Activated T-cell treated with anti-CD3 and anti-CD28 coated beads, Interleukin-2, amount 50 U/mL, for 48 hours (primary cell): ENCODE data around the gene PTMA.
"Not testable (repeated sequence)": the region's sequence is repeated elsewhere in the genome, so short reads cannot be mapped to it uniquely, and the experiment has no call there.

ENCODE experiments used
- DNase-seq, 2 experiments: peaks; one replicate each; pipeline ENCODE4 v3.0.0-alpha.2; 2020

The PTMA gene

GRCh38 chr2:231717281-231718171 lies 9.2 kb downstream of the PTMA start:
- peak in 1 of 2 experiments; percentile 60 for DNase-seq

- no peak for DNase-seq
Observed at GRCh38 chr2:231718799-231719198, 10.5 kb downstream of the PTMA start.

- no peak for DNase-seq
Observed at GRCh38 chr2:231720292-231720986, 12.1 kb downstream of the PTMA start.

GRCh38 chr2:231720987-231721966 lies 13.0 kb downstream of the PTMA start:
- peak in 1 of 2 experiments; percentile 21 for DNase-seq

- DNase-seq = no peak
Observed at GRCh38 chr2:231722721-231723307, 14.5 kb downstream of the PTMA start.

- no peak for DNase-seq
Observed at GRCh38 chr2:231725476-231725875, 17.2 kb downstream of the PTMA start.

GRCh38 chr2:231726276-231726675 lies 18.0 kb downstream of the PTMA start:
- DNase-seq = no peak

GRCh38 chr2:231727621-231728020 lies 19.3 kb downstream of the PTMA start:
- no peak for DNase-seq

GRCh38 chr2:231732604-231733003 lies 24.3 kb downstream of the PTMA start:
- DNase-seq = no peak

GRCh38 chr2:231737761-231738160 lies 29.4 kb downstream of the PTMA start:
- no peak for DNase-seq

- DNase-seq = no peak
Observed at GRCh38 chr2:231743376-231744116, 35.2 kb downstream of the PTMA start.

GRCh38 chr2:231745303-231746038 lies 37.1 kb downstream of the PTMA start:
- DNase-seq = no peak

GRCh38 chr2:231748153-231748896 lies 40.0 kb downstream of the PTMA start:
- not testable (repeated sequence) for DNase-seq

- DNase-seq = not testable (repeated sequence)
Observed at GRCh38 chr2:231749016-231749415, 40.7 kb downstream of the PTMA start.

GRCh38 chr2:231751042-231751815 lies 42.9 kb downstream of the PTMA start:
- no peak for DNase-seq

GRCh38 chr2:231752061-231752460 lies 43.7 kb downstream of the PTMA start:
- no peak for DNase-seq

GRCh38 chr2:231761735-231762134 lies 53.4 kb downstream of the PTMA start:
- DNase-seq = no peak
